NCI-H2107 (cell line): ENCODE measurements around the gene SLC22A4.

Source experiments
- DNase-seq: peaks from one replicate; lab custom pipeline; 2025; lab: John Stamatoyannopoulos, UW

Gene SLC22A4

GRCh38 chr5:132376694-132377641 is 82.8 kb downstream of the SLC22A4 start:
- DNase-seq, result no peak

GRCh38 chr5:132377738-132378137 is 83.5 kb downstream of the SLC22A4 start:
- DNase-seq, result no peak

GRCh38 chr5:132378580-132378979 is 84.4 kb downstream of the SLC22A4 start:
- no peak for DNase-seq

GRCh38 chr5:132380047-132380446 is 85.9 kb downstream of the SLC22A4 start:
- no peak for DNase-seq

GRCh38 chr5:132380741-132381140 is 86.5 kb downstream of the SLC22A4 start:
- no peak for DNase-seq

- no peak for DNase-seq
These were observed 87.4 kb downstream of the SLC22A4 start for GRCh38 chr5:132381614-132382013.

GRCh38 chr5:132383261-132383660 is 89.1 kb downstream of the SLC22A4 start:
- no peak for DNase-seq

GRCh38 chr5:132383984-132384383 is 89.8 kb downstream of the SLC22A4 start:
- no peak for DNase-seq

GRCh38 chr5:132384506-132385050 is 90.4 kb downstream of the SLC22A4 start:
- DNase-seq, result no peak

GRCh38 chr5:132385326-132386105 is 91.3 kb downstream of the SLC22A4 start:
- peak; percentile 16 for DNase-seq

GRCh38 chr5:132386644-132387286 is 92.6 kb downstream of the SLC22A4 start:
- DNase-seq, result peak; percentile 19

- DNase-seq, result no peak
These were observed 93.5 kb downstream of the SLC22A4 start for GRCh38 chr5:132387640-132388117.

GRCh38 chr5:132388244-132389050 is 94.3 kb downstream of the SLC22A4 start:
- DNase-seq, result no peak

GRCh38 chr5:132389051-132389331 is 94.8 kb downstream of the SLC22A4 start:
- DNase-seq, result no peak

GRCh38 chr5:132389585-132390286 is 95.5 kb downstream of the SLC22A4 start:
- DNase-seq, result no peak

GRCh38 chr5:132391247-132391646 is 97.1 kb downstream of the SLC22A4 start:
- DNase-seq, result no peak

- no peak for DNase-seq
These were observed 97.7 kb downstream of the SLC22A4 start for GRCh38 chr5:132391870-132392269.

GRCh38 chr5:132392411-132392810 is 98.2 kb downstream of the SLC22A4 start:
- DNase-seq, result no peak

GRCh38 chr5:132392978-132393825 is 99.0 kb downstream of the SLC22A4 start:
- no peak for DNase-seq
